ENCODE results near the gene GSK3B. TPM values are rescaled to one million over a fixed set of nuclear protein-coding genes. Genes with fewer than 3 reads are reported as not detected.
"Not testable (repeated sequence)": the region's sequence is repeated elsewhere in the genome, so short reads cannot be mapped to it uniquely, and the experiment has no call there.

The GSK3B gene
- total RNA-seq, 1 donor from 2014 or later, result 48.4 TPM

DNA sequence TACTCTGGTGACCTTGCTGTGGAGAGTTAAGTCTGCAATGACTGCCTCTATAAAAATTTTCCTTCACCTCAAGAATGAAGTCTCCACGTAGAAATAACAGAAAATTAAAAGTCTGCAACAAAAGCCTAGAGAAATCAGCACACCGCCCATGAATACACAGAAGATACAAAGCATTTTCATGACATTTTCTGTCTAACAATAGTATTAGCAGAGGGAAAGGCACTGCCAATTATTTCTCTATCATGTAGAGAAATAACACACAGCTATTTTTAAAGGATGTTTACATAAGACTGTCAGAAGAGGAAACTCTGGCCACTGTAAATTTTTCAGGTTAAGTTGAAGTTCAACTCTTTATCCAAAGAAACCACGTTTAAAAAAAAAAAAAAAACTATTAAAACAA is 80.8 kb downstream of the GSK3B start:
- DNase-seq (ENCODE audit: low spot score), result no peak

DNA sequence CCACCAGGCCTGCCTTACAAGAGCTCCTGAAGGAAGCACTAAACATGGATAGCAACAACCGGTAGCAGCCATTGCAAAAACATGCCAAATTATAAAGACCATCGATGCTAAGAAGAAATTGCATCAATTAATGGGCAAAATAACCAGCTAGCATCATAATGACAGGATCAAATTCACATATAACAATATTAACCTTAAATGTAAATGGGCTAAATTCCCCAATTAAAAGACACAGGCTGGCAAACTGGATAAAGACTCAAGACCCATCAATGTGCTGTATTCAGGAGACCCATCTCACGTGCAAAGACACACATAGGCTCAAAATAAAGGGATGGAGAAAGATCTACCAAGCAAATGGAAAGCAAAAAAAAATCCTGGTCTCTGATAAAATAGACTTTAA is 88.5 kb downstream of the GSK3B start:
- DNase-seq (ENCODE audit: low spot score), result not testable (repeated sequence)

DNA sequence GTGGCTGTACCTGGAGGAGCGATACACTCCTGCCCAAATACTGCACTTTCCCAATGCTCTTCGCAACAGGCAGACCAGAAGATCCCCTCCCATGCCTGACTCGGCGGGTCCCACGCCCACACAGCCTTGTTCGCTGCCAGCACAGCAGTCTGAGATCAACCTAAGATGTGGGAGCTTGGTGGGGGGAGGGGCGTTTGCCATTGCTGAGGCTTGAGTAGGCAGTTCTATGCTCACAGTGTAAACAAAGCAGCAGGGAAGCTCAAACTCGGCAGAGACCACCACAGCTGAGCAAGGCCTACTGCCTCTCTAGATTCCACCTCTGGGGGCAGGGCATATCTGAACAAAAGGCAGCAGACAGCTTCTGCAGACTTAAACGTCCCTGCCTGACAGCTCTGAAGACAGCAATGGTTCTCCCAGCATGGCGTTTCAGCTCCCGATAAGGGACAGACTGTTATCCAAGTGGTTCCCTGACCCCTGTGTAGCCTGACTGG is 90.2 kb downstream of the GSK3B start:
- DNase-seq (ENCODE audit: low spot score), result not testable (repeated sequence)

DNA sequence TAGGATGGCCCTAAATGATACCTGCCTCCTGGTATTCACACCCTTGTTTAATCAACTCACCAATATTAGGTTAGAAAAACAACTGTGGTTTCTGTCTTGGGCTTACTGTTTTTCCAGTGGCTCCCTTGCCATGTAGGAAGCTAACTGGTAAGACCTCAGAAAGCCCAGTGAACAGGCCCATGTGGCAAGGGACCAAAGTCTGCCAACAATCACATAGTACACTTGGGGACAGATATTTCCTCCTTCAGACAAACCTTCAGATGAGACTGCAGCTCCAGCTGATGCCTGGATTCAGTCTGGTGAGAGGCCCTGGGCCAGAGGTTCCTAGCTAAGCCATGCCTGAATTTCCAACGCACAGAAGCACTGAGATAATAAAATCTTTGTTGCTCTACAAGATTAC is 96.1 kb downstream of the GSK3B start:
- DNase-seq (ENCODE audit: low spot score), result no peak

DNA sequence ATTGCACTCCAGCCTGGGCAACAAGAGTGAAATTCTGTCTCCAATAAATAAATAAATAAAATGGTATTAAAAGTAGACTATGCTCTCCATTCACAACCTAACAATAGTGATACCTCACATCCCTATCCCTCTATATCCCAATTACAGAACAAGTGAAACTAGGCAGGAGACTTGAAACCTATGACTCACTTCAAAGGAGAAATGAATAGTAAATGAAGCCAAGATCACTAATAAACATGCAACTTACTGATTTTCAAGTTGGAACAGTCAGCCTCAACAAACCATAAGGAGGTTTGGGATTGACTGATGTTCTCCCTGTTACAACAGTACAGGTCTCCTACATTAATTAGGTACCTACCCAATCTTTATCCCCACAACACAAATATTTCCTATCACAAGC is 103.4 kb downstream of the GSK3B start:
- no peak for DNase-seq (ENCODE audit: low spot score)

DNA sequence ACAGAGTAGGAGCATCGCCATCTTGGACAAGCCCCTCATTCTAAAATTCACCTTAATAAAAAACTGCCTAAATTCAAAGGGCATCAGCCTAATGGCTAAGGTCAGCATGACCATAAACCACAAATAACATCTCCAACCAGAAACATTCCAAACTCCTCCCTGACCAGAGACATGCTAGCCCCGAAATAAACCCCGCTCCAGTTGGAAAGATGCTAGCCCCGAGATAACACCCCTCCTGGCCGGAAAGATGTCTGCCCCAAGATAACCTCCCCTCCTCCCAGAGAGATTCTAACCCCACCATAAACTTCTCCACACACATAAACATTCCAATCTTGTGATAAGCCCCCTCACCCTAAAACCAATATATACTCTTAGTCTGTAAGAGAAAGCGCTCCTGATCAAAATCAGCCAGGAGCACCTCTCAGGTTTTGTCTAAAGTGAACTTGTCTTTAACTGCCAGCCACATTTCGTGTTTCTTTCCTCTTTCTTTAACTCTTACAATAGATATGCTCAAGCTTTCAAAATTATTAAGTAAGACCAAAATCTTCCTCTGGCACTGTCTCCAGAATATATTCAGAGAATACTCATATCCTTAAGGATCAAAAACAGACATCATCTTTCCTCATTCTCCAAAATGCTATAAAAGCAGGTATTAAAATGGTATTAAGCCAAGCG is 104.1 kb downstream of the GSK3B start:
- DNase-seq (ENCODE audit: low spot score), result no peak

DNA sequence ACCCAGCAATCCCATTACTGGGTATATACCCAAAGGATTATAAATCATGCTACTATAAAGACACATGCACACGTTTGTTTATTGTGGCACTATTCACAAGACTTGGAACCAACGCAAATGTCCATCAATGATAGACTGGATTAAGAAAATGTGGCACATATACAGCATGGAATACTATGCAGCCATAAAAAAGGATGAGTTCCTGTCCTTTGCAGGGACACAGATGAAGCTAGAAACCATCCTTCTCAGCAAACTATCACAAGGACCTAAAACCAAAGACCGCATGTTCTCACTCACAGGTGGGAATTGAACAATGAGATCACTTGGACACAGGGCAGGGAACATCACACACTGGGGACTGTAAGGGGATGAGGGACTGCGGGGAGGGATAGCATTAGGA is 107.4 kb downstream of the GSK3B start:
- DNase-seq (ENCODE audit: low spot score), result not testable (repeated sequence)

DNA sequence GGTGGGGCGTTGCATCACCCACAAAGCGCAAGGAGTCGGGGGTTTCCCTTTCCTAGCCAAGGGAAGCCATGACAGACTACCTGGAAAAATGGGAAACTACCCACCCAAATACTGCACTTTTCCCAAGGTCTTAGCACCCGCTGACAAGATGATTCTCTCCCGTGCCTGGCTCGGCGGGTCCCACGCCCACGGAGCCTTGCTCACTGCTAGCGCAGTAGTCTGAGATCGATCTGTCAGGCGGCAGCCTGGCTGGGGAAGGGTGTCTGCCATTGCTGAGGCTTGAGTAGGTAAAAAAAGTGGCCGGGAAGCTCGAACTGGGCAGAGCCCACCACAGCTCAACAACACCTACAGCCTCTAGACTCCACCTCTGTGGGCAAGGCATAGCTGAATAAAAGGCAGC is 112.9 kb downstream of the GSK3B start:
- DNase-seq (ENCODE audit: low spot score), result no peak

DNA sequence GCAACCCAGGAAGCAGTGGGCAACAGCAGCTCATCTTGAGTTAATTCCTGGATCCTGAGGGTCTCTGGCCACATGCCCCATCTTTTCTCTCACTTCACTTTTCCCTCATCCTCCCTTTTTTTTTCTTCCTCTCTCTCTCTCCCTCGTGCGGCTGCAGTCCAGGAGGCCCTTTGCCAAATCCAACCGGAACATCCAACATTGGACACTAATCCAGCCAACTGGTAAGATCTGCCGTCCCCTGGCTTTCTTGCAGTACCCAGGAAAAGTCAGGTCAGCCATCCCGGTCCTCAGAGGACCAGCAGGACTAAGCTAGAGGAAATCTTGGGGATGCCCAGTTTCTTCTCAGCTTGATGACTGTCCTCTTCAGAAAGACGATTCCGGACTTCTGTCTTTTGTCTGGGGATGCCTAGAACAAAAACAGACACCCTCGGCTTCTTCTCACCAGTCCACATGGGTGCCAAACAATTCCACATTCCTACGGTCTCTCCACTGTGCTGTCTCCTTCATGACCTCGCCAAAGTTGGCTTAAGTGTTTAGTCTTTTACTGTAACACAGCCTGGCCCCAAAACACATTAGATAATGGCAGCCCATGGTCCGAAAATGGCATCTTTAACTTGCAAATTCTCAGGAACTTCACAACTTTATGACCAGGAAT is 115.6 kb downstream of the GSK3B start:
- DNase-seq (ENCODE audit: low spot score), result no peak

DNA sequence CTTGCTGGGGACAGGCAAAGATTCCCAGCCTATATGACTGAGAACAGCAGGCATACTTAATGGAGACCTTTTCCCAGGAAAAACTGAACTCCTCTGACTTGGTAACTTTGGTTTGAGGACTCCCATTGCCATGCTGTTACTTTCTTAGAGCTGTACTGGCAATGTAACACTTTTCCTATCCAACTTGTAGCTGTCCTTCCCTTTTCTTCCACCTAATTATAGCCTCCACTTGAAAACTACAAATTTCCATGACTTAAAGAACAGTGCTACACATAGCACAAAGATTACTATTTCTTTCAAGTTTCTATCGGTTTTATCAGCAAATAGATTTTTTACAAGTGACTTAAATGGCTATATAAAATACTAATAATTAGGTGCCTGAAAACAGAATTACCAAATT is 116.9 kb downstream of the GSK3B start:
- no peak for DNase-seq (ENCODE audit: low spot score)

DNA sequence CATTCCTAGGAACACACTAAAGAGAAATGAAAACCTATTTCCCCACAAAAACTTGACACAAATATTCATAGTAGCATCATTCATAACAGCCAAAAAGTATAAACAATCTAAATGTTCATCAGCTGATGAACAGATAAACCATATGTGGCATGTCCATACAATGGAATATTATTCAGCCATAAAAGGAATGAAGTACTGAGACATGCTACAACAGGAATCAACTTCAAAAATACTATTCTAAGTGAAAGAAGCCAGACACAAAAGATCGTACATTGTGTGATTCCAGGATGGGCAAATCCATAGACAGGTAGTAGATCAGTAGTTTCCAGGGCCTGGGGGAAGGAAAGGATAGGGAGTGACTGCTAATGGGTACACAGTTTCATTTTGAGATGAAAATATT is 118.0 kb downstream of the GSK3B start:
- DNase-seq (ENCODE audit: low spot score), result no peak

DNA sequence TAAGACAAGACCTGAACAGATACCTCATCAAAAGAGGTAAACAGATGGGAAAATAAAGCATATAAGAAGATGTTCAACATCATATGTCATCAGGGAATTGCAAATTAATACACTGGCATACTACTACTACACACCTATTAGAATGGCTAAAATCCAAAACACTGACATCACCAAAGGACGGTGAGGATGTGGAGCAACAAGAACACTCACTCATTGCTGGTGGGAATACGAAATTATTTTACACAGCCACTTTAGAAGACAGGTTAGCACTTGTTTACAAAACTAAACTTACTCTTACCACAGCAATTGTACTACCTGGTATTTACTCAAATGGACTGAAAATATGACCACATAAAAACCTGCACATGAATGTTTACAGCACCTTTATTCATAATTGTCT is 119.6 kb downstream of the GSK3B start:
- DNase-seq (ENCODE audit: low spot score), result no peak

DNA sequence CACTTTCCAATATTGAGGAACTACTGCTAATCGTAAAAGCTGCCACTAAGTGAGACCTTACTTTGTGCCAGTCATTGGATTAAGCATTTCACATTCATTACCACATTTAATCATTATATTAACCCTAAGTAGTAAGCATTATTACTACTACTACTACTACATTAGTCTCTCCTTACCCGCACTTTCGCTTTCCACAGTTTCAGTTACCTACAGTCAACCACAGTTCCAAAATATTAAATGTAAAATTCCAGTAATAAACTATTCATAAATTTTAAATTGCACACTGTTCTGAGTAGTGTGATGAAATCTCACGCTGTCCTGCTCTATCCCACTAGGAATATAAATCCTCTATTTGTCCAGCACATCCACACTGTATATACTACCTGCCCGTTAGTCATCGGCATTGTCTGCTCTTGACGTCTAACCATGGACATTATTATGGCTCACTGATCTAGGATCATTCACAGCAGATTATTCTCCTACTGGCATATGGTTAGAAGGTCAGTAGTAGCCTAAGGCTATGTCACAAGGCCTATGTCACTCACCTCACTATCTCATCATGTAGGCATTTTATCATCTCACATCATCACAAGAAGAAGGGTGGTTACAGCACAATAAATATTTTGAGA is 121.1 kb downstream of the GSK3B start:
- DNase-seq (ENCODE audit: low spot score), result no peak

DNA sequence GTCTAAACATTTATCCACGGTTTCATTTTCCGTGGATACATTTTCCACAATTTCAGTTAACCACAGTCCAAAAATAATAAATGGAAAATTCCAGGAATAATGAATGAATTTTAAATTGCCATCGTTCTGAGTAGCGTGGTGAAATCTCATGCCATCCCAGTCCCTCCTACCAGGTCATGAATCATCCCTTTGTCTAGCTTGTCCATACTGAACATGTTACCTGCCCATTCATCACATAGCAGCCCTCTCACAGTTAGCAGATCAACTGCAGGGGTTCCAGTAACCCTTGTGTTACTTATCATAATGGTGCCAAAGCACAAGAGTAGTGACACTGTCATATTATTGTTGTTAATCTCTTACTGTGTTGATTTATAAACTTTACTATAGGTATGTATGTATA is 124.5 kb downstream of the GSK3B start:
- DNase-seq (ENCODE audit: low spot score), result no peak

DNA sequence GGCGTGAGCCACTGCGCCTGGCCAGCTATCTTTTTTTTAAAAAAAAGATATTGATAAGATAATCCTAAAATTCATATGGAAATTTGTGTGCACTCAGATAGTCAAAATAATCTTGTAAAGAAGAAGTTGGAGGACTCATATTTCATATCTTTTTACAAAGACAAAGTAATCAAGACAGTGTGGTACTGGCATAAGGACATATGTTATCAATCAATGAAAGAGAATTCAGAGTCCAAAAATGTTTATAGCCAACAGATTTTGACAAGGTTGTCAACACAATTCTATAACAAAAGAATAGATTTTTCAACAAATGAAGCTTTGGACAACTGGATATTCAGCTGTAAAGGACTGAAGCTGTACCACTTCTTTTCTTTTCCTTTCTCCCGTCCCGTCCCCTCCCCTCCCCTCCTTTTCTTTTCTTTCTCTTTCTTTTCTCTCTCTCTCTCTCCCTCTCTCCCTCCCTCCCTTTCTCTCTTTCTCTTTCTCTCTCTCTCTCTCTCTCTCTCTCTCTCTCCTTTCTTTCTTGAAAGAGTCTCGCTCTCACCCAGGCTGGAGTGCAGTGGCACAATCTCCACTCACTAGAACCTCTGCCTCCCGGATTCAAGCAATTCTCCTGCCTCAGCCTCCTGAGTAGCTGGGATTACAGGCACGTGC is 126.8 kb downstream of the GSK3B start:
- DNase-seq (ENCODE audit: low spot score), result no peak

DNA sequence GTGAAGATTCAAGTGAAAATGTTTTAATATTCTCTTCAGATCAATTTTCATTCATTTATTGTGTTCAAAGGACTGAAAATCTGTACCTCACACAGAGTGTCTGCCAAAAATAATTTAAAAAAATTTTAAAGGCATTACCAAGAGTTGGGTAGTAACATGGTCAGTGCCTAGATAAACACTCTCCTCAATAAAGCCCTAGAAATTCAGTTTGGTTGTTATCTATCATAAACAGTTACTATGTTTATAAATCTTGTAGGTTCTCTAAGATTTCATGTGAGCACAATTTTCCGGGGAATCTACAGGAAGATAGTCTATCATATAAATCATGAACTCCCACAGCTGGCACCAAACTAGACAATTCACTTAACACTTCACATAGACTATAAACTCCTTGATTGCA is 128.6 kb downstream of the GSK3B start:
- DNase-seq (ENCODE audit: low spot score), result no peak

DNA sequence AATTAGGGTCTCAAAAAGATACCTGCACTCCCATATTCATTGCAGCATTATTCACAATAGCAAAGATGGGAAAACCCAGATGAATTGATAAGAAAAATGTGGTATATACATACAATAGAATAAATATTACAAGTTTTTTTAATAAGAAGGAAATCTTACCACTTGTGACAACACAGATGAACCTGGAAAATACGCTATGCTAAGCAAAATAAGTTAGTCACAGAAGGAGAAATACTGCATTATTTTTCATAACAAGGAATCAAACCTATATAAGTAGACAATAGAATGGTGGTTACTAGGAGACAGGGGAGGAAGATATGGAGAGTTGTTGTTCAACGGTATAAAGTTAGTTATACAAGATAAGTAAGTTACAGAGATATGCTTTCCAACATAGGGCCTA is 130.0 kb downstream of the GSK3B start:
- DNase-seq (ENCODE audit: low spot score), result no peak

DNA sequence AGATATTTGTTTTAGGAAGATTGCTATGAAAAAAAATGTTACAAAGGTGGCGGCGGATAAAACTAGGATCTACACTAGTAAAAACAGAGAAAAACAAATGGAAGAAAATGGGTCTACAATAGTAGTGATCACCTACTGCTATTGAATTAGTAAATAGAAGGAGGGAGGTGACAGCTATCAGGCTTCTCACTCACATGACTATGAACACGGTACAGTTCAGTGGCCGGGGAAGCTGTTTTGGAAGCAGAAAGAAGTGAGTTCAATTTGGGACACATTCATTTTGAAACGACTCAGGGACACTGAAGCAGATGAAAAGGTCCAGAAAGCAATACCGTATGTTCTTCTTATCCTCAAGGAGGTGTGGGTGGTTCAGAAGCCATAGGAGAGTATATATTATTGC is 138.3 kb downstream of the GSK3B start:
- DNase-seq (ENCODE audit: low spot score), result no peak

DNA sequence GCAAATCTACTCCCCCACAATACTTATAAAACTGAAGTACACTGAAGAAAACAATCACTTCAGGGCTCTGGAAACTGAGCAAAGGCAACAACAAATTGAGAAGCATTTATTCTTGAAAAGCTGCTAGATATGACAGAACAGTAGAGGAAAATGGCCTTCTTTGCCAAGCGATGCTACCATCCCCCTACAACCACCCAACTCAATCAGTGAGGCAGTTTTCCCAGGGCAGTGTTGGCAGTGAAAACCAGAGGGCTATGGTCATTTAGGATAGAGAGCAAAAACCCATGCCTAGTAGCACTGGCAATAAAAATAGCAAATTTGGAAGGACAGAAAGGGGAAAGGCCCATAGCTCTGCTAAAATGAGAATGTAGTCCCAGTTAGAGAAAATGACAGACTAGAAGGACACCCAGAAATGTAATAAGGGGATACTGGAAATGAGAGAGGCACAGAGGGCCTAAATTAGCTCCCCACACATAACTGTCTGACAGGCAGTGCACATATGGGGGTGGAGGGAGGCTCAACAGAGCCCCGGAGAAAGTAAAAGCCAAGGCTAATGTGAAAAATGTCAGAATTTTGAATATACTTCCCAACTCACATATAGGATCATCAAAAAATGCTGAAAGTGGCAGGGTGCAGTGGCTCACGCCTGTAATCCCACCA is 143.5 kb downstream of the GSK3B start:
- DNase-seq (ENCODE audit: low spot score), result no peak

DNA sequence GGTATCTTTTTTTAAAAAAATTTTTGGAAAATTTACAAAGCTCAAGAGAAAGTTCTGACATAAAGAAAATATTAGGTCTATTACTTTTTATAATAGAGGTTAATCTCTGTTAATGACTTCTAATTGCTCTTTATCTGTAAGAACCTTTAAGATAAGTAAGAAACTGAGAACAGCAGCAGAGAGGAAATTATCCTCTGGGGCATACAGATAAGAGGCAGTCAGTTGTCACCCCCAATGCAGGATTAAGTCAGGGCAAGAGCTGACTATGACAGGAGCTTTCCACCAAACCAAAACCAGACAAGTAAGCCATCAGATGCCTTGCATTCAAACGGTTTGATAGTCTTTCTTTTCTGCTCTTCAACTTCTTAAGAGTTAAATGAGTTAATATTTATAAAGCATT is 149.0 kb downstream of the GSK3B start:
- DNase-seq (ENCODE audit: low spot score), result no peak

DNA sequence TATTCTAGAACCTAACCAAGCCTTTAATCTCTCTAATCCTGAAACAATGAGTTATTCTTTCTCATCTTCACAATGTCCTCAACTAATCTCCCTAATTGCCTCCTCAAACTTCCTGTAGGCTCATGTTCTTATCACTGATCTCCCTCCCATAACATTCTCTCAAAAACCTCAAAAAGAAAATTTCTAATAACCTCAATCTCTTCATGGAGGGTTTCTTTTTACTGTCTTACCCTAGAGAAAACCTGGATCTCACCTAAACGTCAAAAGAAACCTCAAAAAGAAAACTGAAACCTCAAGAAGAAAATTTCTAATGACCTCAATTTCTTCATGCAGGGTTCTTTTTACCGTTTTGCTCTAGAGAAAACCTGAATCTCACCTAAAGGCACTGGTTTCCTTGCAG is 150.2 kb downstream of the GSK3B start:
- DNase-seq (ENCODE audit: low spot score), result no peak

DNA sequence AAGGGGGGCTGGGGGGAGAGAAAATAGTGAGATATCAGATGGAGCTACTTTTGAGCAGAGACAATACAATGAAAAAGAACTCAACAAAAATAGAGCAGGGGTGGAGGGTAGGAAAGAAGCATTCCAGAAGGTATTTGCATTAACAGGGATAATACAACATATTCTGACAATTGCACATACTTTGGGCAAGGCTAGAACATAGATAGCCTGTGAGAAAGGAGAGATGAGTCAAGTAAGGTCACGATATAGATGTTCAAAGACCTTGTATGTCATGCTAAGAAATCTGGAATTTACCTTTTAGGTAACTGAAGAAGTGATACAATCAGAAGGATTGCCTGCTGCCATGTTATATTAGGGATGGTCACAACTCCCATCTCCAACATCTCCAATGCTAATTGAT is 155.2 kb downstream of the GSK3B start:
- DNase-seq (ENCODE audit: low spot score), result no peak
